Neural progenitor cell (in vitro differentiated cells): ENCODE measurements around the gene ME1. TPM values are rescaled to one million over a fixed set of nuclear protein-coding genes. Genes with fewer than 3 reads are reported as not detected.

Experiments used
- DNase-seq: peaks from one replicate; pipeline ENCODE4 v3.0.0-alpha.2; 2016; ENCODE audit warnings: low spot score
- H2AFZ ChIP-seq: fragments of 200-600 bp; sonication (generic); replicated peaks from 2 replicates; pipeline ENCODE4 v1.6.1; 2016; ENCODE audit warnings: antibody characterized with exemption
- H3F3A ChIP-seq: fragments of 200-600 bp; sonication (generic); 2 replicates; pipeline ENCODE4 v1.6.1; 2016; ENCODE audit warnings: antibody characterized with exemption, low read depth
- H3K27ac ChIP-seq: fragments of 200-600 bp; sonication (generic); 2 replicates; pipeline ENCODE4 v1.5.1; 2016; ENCODE audit warnings: mild to moderate bottlenecking
- H3K27me3 ChIP-seq: fragments of 200-600 bp; sonication (generic); 2 replicates; pipeline ENCODE4 v1.6.1; 2016; ENCODE audit warnings: mild to moderate bottlenecking, moderate library complexity
- H3K36me3 ChIP-seq: fragments of 200-600 bp; sonication (generic); 2 replicates; pipeline ENCODE4 v1.5.1; 2016
- H3K4me1 ChIP-seq: fragments of 200-600 bp; sonication (generic); 2 replicates; pipeline ENCODE4 v1.6.1; 2016; ENCODE audit warnings: mixed run types
- H3K4me2 ChIP-seq: fragments of 200-600 bp; sonication (generic); 2 replicates; pipeline ENCODE4 v1.6.1; 2016
- H3K4me3 ChIP-seq: fragments of 200-600 bp; sonication (generic); 2 replicates; pipeline ENCODE4 v1.5.1; 2016
- H3K79me2 ChIP-seq: fragments of 200-600 bp; sonication (generic); 2 replicates; pipeline ENCODE4 v1.6.1; 2016; ENCODE audit warnings: low read depth
- H3K9ac ChIP-seq: fragments of 200-600 bp; sonication (generic); 2 replicates; pipeline ENCODE4 v1.6.1; 2016
- H3K9me3 ChIP-seq: fragments of 200-600 bp; sonication (generic); 2 replicates; pipeline ENCODE4 v1.5.1; 2016; ENCODE audit warnings: low read depth
- H4K20me1 ChIP-seq: fragments of 200-600 bp; sonication (generic); 2 replicates; pipeline ENCODE4 v1.6.1; 2016; ENCODE audit warnings: low read depth
- H3K27ac Mint-ChIP-seq: 3 replicates; pipeline ENCODE4 v1.8.0; 2021; ENCODE audit warnings: mixed read lengths
- H3K27me3 Mint-ChIP-seq: 2 replicates; pipeline ENCODE4 v1.8.0; 2022; ENCODE audit warnings: low read depth, mild to moderate bottlenecking, inconsistent platforms, moderate library complexity, mixed read lengths; ENCODE audit not compliant: insufficient read depth
- H3K36me3 Mint-ChIP-seq: 3 replicates; pipeline ENCODE4 v1.8.0; 2021; ENCODE audit warnings: mixed read lengths
- H3K4me1 Mint-ChIP-seq: 3 replicates; pipeline ENCODE4 v1.8.0; 2021; ENCODE audit warnings: mixed read lengths
- H3K4me3 Mint-ChIP-seq: 3 replicates; pipeline ENCODE4 v1.8.0; 2021; ENCODE audit warnings: mild to moderate bottlenecking, moderate library complexity, mixed read lengths
- H3K9me3 Mint-ChIP-seq: 3 replicates; pipeline ENCODE4 v1.8.0; 2020; ENCODE audit warnings: mixed read lengths
- CTCF ChIP-seq: fragments of 200-600 bp; sonication (generic); IDR thresholded peaks from 2 replicates; pipeline ENCODE4 v1.5.1; 2017; ENCODE audit warnings: antibody characterized with exemption, mild to moderate bottlenecking
- EZH2 ChIP-seq: fragments of 200-600 bp; sonication (generic); IDR thresholded peaks from 2 replicates; pipeline ENCODE4 v1.6.1; 2017; ENCODE audit warnings: antibody characterized with exemption, mild to moderate bottlenecking, moderate library complexity
- EZH2phosphoT487 ChIP-seq: fragments of 200-600 bp; sonication (generic); IDR thresholded peaks from 2 replicates; pipeline ENCODE4 v1.6.1; 2017; ENCODE audit warnings: antibody characterized with exemption
- total RNA-seq: library from RNA; depleted of rRNA; stranded (reverse); fragments of >200 nt; gene quantifications from 2 replicates; pipeline ENCODE4 v1.2.3, GENCODE V29; 2015; ENCODE audit warnings: low replicate concordance

The ME1 gene
- total RNA-seq, 1 donor from 2014 or later, result 2.8 TPM

- no peaks in the 10 kb centered on the region for H3K79me2 ChIP-seq
- no peaks in the 10 kb centered on the region for H3K27me3 Mint-ChIP-seq
- H3K4me1 Mint-ChIP-seq, result no peaks in the 10 kb centered on the region
- H3K9me3 ChIP-seq, result no peaks in the 10 kb centered on the region
- no peaks in the 10 kb centered on the region for H4K20me1 ChIP-seq
- no peak overlapping the region for H3K9ac ChIP-seq
- TF ChIP-seq EZH2, result no peak
- no peak for TF ChIP-seq EZH2phosphoT487
- no peak for TF ChIP-seq CTCF
- H3K4me1 ChIP-seq, result no peaks in the 10 kb centered on the region
- no peak overlapping the region for H2AFZ ChIP-seq
- H3K36me3 Mint-ChIP-seq, result no peaks in the 10 kb centered on the region
- H3F3A ChIP-seq, result no peaks in the 10 kb centered on the region
- no peak overlapping the region for H3K4me2 ChIP-seq
- no peak overlapping the region for H3K4me3 Mint-ChIP-seq
- H3K36me3 ChIP-seq, result no peaks in the 10 kb centered on the region
- DNase-seq, result no peak
- no peak overlapping the region for H3K4me3 ChIP-seq
- no peak overlapping the region for H3K27ac Mint-ChIP-seq
- no peaks in the 10 kb centered on the region for H3K27me3 ChIP-seq
- H3K27ac ChIP-seq, result no peak overlapping the region
- H3K9me3 Mint-ChIP-seq, result no peaks in the 10 kb centered on the region
These were observed 212.2 kb downstream of the ME1 start for GRCh38 chr6:83218646-83219045.

- Histone ChIP-seq H3K36me3 (no peaks in the 10 kb centered on the region), H3K4me1 (no peaks in the 10 kb centered on the region), H3K79me2 (no peaks in the 10 kb centered on the region), H3F3A (no peaks in the 10 kb centered on the region), H3K27me3 (no peaks in the 10 kb centered on the region), H3K9me3 (no peaks in the 10 kb centered on the region), H4K20me1 (no peaks in the 10 kb centered on the region), H3K4me2 (no peak overlapping the region), H3K9ac (no peak overlapping the region), H3K27ac (no peak overlapping the region), H2AFZ (no peak overlapping the region), H3K4me3 (no peak overlapping the region)
- H3K9me3 Mint-ChIP-seq, result no peaks in the 10 kb centered on the region
- H3K4me1 Mint-ChIP-seq, result no peaks in the 10 kb centered on the region
- H3K36me3 Mint-ChIP-seq, result no peaks in the 10 kb centered on the region
- no peak for DNase-seq
- TF ChIP-seq EZH2phosphoT487 (no peak), EZH2 (no peak), CTCF (no peak)
- H3K27ac Mint-ChIP-seq, result no peak overlapping the region
- no peak overlapping the region for H3K4me3 Mint-ChIP-seq
- no peaks in the 10 kb centered on the region for H3K27me3 Mint-ChIP-seq
These were observed 214.0 kb downstream of the ME1 start for GRCh38 chr6:83216806-83217205.

- no peaks in the 10 kb centered on the region for H3K36me3 ChIP-seq
- no peaks in the 10 kb centered on the region for H4K20me1 ChIP-seq
- Mint-ChIP-seq H3K27ac (no peak overlapping the region), H3K36me3 (no peaks in the 10 kb centered on the region), H3K4me1 (no peaks in the 10 kb centered on the region), H3K4me3 (no peak overlapping the region), H3K9me3 (no peaks in the 10 kb centered on the region), H3K27me3 (no peaks in the 10 kb centered on the region)
- H3K4me1 ChIP-seq, result no peaks in the 10 kb centered on the region
- no peak overlapping the region for H3K9ac ChIP-seq
- H3K4me2 ChIP-seq, result no peak overlapping the region
- no peaks in the 10 kb centered on the region for H3K9me3 ChIP-seq
- H3F3A ChIP-seq, result no peaks in the 10 kb centered on the region
- no peaks in the 10 kb centered on the region for H3K79me2 ChIP-seq
- peak; percentile 74 for DNase-seq
- no peak for TF ChIP-seq EZH2
- peak; percentile 89 for TF ChIP-seq CTCF
- TF ChIP-seq EZH2phosphoT487, result no peak
- no peak overlapping the region for H3K27ac ChIP-seq
- H3K27me3 ChIP-seq, result no peaks in the 10 kb centered on the region
- H2AFZ ChIP-seq, result peak overlapping the region; percentile 1
- H3K4me3 ChIP-seq, result no peak overlapping the region
These were observed 215.5 kb downstream of the ME1 start for GRCh38 chr6:83215131-83216047.
